Articular chondrocyte of knee joint (primary cell): ENCODE data around the gene RSKR. TPM values are rescaled to one million over a fixed set of nuclear protein-coding genes. Genes with fewer than 3 reads are reported as not detected.

ENCODE experiments used
- total RNA-seq: library from RNA; depleted of rRNA; stranded (reverse); fragments of >200 nt; gene quantifications from 2 replicates; pipeline ENCODE4 v1.2.3, GENCODE V29; 2012

RSKR gene, protein sequence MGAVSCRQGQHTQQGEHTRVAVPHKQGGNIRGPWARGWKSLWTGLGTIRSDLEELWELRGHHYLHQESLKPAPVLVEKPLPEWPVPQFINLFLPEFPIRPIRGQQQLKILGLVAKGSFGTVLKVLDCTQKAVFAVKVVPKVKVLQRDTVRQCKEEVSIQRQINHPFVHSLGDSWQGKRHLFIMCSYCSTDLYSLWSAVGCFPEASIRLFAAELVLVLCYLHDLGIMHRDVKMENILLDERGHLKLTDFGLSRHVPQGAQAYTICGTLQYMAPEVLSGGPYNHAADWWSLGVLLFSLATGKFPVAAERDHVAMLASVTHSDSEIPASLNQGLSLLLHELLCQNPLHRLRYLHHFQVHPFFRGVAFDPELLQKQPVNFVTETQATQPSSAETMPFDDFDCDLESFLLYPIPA
- total RNA-seq: 3.8 and 5.5 TPM in 2 replicates

DNA sequence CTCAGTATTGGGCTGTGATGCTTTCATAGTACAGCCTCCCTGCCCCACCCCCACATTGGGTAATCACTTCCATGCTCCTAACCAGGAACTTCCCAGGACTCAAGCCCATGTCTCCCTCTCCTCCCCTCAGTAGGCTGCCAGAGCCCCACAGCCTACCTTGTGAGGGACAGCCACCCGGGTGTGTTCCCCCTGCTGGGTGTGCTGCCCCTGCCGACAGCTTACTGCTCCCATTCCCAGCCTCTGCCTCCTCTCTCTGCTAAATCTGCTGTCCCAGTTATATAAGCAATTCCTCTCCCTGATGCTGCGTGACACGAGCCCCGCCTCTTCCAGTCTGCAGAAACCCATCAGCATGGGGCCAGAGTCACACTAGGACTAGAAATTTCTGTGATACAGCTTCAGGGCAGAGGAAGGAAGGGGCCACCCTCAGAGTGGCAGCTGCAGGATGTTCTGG is at the start of gene RSKR:
RSKR (minus strand) TSS at position 255 of the 451 bp plus-strand sequence; CDS start at position 231, 24 bp downstream.

GRCh38 chr17:28661635-28662526 is 47.9 kb upstream of the RSKR start, which contains the start of the genes SDF2 and SUPT6H:
Gene SDF2, minus strand, starts transcription at chr17:28661906. Its CDS starts 30 bp downstream, at chr17:28661876.
Gene SUPT6H, plus strand, starts transcription at chr17:28662205. Its CDS starts 11,197 bp downstream, at chr17:28673402.

GRCh38 chr17:28644787-28645575 is 31.0 kb upstream of the RSKR start, which contains the start of gene BLTP2:
Gene BLTP2, minus strand, starts transcription at chr17:28645158. Its CDS starts 102 bp downstream, at chr17:28645056.

DNA sequence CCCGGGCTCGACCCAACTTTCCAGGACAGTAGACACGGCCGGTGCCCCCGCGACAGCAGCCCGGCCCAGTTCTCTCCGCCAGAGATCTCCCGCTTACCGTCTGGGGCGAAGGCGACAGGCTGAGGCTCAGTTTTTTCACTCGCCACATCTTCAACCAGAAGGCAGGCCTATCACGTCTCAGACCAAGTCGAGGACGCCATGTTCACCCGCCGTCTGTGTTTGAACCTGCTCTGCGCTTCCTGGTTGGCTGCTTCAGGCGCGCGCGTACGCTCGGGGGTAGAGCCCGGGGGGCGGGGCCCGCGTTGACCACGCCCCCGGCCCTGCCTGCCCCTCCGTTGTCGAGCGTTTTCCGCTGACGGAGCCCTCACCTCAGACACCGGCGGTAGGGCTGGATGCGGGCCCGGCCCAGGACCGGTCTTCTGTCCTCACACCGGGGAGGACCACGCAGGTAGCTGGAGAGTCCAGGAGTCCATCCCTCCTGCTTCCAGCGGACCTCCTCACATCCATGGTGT is 15.1 kb downstream of the RSKR start, which contains the start of gene SPAG5:
SPAG5 (minus strand) TSS at position 227 of the 512 bp plus-strand sequence; CDS start at position 148, 79 bp downstream.

DNA sequence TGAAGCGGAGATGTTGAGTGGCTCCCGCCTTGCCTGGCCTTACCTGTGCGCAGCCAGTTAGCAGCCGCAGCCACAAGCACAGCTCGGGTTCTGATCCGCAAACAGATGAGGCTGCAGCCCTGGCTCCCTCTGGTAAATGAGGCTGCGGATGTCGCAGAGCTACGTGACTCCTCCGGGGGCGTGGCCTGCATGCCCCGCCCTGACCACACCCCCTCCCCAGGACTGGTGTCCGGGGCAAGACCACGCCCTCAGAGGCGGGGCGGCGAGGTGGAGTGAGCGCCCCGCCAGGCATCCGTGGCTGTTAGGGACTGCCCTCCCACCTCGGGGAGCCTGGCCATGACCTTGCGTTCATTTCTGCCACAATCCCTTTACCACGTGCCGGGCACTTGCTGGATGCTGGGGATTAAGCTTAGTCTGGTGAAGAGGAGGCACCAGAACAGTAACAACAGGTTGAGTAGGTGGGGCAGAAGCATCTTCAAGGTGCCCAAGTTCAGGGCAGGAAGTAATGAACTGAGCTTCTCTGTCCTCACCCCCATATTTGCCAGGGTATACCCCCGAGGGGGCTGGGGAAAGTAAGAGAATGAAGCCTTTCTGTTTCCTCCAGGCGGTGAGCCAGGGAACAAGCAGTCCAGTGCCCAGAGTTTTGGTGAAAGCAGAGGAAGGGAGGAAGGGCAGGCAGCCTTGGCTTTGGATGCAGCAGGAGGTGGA is 37.1 kb downstream of the RSKR start, which contains the start of gene ALDOC:
ALDOC (minus strand) TSS at position 138 of the 708 bp plus-strand sequence. CDS start 1,363 bp downstream, outside the sequence.

DNA sequence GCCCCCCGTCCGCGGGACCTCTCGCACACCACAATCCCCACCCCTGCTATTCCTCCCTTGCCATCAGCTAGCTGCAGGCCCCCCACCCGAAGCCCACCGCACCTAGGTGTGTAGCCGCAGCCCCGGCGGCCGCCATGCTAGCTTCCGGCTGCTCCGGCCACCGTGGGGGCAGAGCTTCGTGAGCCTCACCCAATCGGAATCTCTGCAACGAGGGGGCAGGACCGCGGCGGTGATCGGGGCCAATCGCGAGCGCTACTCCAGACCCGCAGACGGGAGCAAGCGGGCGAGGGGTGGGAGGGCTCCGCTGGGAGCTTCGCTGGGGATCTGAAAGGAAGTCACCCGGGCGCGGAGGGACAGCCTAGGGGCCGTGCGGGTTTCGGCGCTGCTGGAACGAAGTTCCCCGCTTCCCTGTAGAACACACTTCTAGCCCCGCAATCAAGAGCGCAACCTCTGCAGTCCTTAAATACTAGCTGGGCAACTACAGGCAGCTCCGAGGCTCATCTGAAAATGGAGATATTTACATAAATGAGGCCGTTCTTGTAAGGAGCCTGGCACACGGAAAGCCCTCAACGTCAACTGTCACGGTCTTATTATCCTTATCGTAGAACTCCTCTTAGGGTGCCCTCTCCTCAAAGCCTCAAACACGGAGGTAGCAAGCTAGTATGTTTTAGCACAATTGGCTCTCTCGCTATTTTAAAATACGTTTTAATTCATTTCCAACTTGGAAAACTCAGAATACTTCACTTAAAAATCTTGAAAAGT is 42.4 kb downstream of the RSKR start, which contains the start of gene PIGS:
PIGS (minus strand) TSS at position 164 of the 762 bp plus-strand sequence; CDS start at position 136, 28 bp downstream.

Other genes starting within 250 kb of the RSKR start
- not detected in 2 replicates for gene SEBOX, start 249.0 kb downstream of the RSKR start, total RNA-seq
- 0.22 and 0.65 TPM in 2 replicates for gene VTN, start 243.9 kb downstream of the RSKR start, total RNA-seq
- gene SARM1, start 242.5 kb downstream of the RSKR start, total RNA-seq: 12.5 and 14.1 TPM in 2 replicates
- gene SLC46A1, start 208.0 kb downstream of the RSKR start, total RNA-seq: 7.0 and 7.6 TPM in 2 replicates
- gene SLC13A2, start 140.5 kb downstream of the RSKR start, total RNA-seq: not detected in 2 replicates
- 0.11 and 0.13 TPM in 2 replicates for gene FOXN1, start 107.8 kb downstream of the RSKR start, total RNA-seq
- gene UNC119, start 61.6 kb downstream of the RSKR start, total RNA-seq: 20.5 and 23.0 TPM in 2 replicates
- gene PIGS, start 42.7 kb downstream of the RSKR start, total RNA-seq: 48.9 and 52.0 TPM in 2 replicates
- 38.7 and 48.5 TPM in 2 replicates for gene ALDOC, start 37.3 kb downstream of the RSKR start, total RNA-seq
- 14.4 and 19.3 TPM in 2 replicates for gene SPAG5, start 15.2 kb downstream of the RSKR start, total RNA-seq
- gene BLTP2, start 31.0 kb upstream of the RSKR start, total RNA-seq: 148 and 156 TPM in 2 replicates
- 30.3 and 44.3 TPM in 2 replicates for gene SDF2, start 47.7 kb upstream of the RSKR start, total RNA-seq
- gene SUPT6H, start 48.0 kb upstream of the RSKR start, total RNA-seq: 53.3 and 62.3 TPM in 2 replicates
- 0.54 and 0.78 TPM in 2 replicates for gene PROCA1, start 97.7 kb upstream of the RSKR start, total RNA-seq
- gene RAB34, start 103.7 kb upstream of the RSKR start, total RNA-seq: 188 and 196 TPM in 2 replicates
- gene RPL23A, start 105.8 kb upstream of the RSKR start, total RNA-seq: 560 and 658 TPM in 2 replicates
- gene TLCD1, start 112.0 kb upstream of the RSKR start, total RNA-seq: 3.3 and 4.6 TPM in 2 replicates
- 3.9 and 4.8 TPM in 2 replicates for gene NEK8, start 114.6 kb upstream of the RSKR start, total RNA-seq
- 15.9 and 17.8 TPM in 2 replicates for gene TRAF4, start 129.8 kb upstream of the RSKR start, total RNA-seq
- 4.9 and 5.0 TPM in 2 replicates for gene FAM222B, start 228.6 kb upstream of the RSKR start, total RNA-seq
- gene ERAL1, start 240.8 kb upstream of the RSKR start, total RNA-seq: 27.0 and 27.7 TPM in 2 replicates